ENCODE data around the gene TSPAN9. TPM values are rescaled to one million over a fixed set of nuclear protein-coding genes. Genes with fewer than 3 reads are reported as not detected.
A peak's percentile ranks its signal among the peaks of the same experiment; 100 is the strongest.

TSPAN9 gene
- polyA plus RNA-seq, 3 donors, result 0.15 to 0.34 (median 0.25) TPM

DNA sequence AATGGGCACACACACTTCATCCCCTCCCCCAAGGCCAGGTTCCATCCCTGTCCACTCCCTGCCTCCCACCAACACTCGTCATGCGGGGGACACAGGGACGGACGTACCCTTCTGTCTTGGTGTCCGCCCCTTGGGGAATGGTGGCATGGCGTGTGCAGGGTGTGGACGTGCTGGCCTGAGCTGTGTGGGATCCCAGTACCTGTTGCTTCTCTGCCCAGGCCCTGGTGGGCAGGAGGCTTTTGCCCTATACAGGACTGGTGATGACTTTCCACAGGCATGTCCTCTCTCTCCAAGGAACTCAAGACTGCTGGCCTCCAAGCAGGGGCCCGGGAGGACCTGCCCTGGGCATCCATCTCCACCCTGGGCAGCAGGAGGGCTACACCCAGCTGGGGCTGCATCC is 218.0 kb downstream of the TSPAN9 start:
- H3K27me3 Mint-ChIP-seq (ENCODE audit: low read depth in 3 of 3), result peaks cover 9 to 21% (median 15%) of the 10 kb centered on the region in 3 donors
- H3K27ac Mint-ChIP-seq, result no peak overlapping the region
- H3K4me1 ChIP-seq (ENCODE audit: control insufficient read depth in 1 of 2, insufficient read depth in 2 of 2, low read length in 2 of 2), result peaks cover 4 to 5% of the 10 kb centered on the region in 2 donors
- no peak overlapping the region for H3K27ac ChIP-seq (ENCODE audit: low read depth in 1 of 2, low read length in 2 of 2)
- no peaks in the 10 kb centered on the region for H3K9me3 ChIP-seq (replicated peaks in 1 of 2; ENCODE audit: control insufficient read depth in 1 of 2, insufficient read depth in 1 of 2, low read length in 2 of 2)
- no peak overlapping the region for H3K4me3 ChIP-seq (replicated peaks in 1 of 3; ENCODE audit: low read depth in 2 of 3, low read length in 3 of 3)
- no peak overlapping the region for H3K4me2 ChIP-seq (replicated peaks; ENCODE audit: extremely low read depth, low read length, poor library complexity, severe bottlenecking)
- no peaks in the 10 kb centered on the region for H3K79me2 ChIP-seq (ENCODE audit: insufficient read depth, low read length)
- TF ChIP-seq, protein P1, sequence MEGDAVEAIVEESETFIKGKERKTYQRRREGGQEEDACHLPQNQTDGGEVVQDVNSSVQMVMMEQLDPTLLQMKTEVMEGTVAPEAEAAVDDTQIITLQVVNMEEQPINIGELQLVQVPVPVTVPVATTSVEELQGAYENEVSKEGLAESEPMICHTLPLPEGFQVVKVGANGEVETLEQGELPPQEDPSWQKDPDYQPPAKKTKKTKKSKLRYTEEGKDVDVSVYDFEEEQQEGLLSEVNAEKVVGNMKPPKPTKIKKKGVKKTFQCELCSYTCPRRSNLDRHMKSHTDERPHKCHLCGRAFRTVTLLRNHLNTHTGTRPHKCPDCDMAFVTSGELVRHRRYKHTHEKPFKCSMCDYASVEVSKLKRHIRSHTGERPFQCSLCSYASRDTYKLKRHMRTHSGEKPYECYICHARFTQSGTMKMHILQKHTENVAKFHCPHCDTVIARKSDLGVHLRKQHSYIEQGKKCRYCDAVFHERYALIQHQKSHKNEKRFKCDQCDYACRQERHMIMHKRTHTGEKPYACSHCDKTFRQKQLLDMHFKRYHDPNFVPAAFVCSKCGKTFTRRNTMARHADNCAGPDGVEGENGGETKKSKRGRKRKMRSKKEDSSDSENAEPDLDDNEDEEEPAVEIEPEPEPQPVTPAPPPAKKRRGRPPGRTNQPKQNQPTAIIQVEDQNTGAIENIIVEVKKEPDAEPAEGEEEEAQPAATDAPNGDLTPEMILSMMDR (IDR thresholded peaks at IDR 0.05), result no peak
- H3K4me1 Mint-ChIP-seq, result peaks cover 7% of the 10 kb centered on the region
- no peaks in the 10 kb centered on the region for H3K36me3 ChIP-seq (replicated peaks in 1 of 2; ENCODE audit: control insufficient read depth in 1 of 2, insufficient read depth in 2 of 2, low read length in 2 of 2)
- no peak overlapping the region for H3K9ac ChIP-seq (ENCODE audit: insufficient read depth, low read length, poor library complexity, severe bottlenecking)
- no peak overlapping the region for H2AFZ ChIP-seq (ENCODE audit: insufficient read depth, low read depth, low read length, poor library complexity, severe bottlenecking)
- no peaks in the 10 kb centered on the region for H3K27me3 ChIP-seq (ENCODE audit: control insufficient read depth in 2 of 2, insufficient read depth in 2 of 2, low read length in 2 of 2)
- no peaks in the 10 kb centered on the region for H4K20me1 ChIP-seq (ENCODE audit: insufficient read depth, low read length)
- no peaks in the 10 kb centered on the region for H3K36me3 Mint-ChIP-seq
- intact Hi-C loops (cut with micrococcal nuclease), result no loop called here
- H3K4me3 Mint-ChIP-seq, result no peak overlapping the region
- DNase-seq, result no peak
- 97% methylated on average over 6 of the region's 8 CpGs for WGBS (ENCODE audit: insufficient coverage)
- H3K9me3 Mint-ChIP-seq, result peaks cover 0 to 2% (median 0%) of the 10 kb centered on the region in 7 donors

DNA sequence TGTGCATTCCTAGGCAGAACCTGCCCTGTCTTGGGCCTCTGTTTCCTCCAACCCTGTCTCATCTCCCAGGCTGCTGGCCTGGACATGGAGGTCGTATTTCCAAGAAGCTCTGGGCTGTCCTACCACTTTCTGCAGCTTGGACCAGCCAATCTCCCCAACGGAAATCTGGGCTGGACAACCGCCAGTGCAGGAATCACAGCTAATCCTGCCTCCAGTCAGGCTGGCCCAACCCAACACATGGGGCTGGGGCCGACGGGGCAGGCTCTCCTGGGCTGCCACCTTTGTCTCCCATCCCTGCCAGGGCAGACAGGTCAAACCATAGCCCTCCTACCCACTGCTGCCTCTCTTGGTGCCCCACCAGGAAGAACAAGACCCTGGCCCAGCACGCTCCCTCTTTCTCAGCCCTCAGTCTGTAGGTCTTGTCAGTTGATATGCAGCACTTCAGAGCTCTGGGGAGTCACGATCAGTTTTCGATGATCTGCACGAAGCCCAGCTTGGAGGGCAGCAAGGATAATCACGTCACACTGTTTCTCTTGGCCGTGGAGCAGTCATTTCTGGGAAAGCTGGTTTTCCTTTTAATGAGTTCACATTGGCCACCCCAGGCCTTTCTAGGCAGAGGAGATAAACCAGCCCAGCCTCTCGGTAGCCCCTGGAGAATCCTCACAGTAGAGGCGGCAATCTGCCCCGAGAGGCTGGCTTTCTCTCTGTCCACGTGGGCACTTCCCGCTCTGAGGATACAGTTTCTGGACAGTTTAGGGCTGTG is 218.6 kb downstream of the TSPAN9 start:
- Histone ChIP-seq H3K27ac (ENCODE audit: low read depth in 1 of 2, low read length in 2 of 2) (no peak overlapping the region), H3K36me3 (replicated peaks in 1 of 2; ENCODE audit: control insufficient read depth in 1 of 2, insufficient read depth in 2 of 2, low read length in 2 of 2) (no peaks in the 10 kb centered on the region), H3K4me2 (replicated peaks; ENCODE audit: extremely low read depth, low read length, poor library complexity, severe bottlenecking) (no peak overlapping the region), H3K79me2 (ENCODE audit: insufficient read depth, low read length) (no peaks in the 10 kb centered on the region), H3K9me3 (replicated peaks in 1 of 2; ENCODE audit: control insufficient read depth in 1 of 2, insufficient read depth in 1 of 2, low read length in 2 of 2) (no peaks in the 10 kb centered on the region), H2AFZ (ENCODE audit: insufficient read depth, low read depth, low read length, poor library complexity, severe bottlenecking) (no peak overlapping the region), H4K20me1 (ENCODE audit: insufficient read depth, low read length) (no peaks in the 10 kb centered on the region), H3K4me3 (replicated peaks in 1 of 3; ENCODE audit: low read depth in 2 of 3, low read length in 3 of 3) (no peak overlapping the region), H3K4me1 (ENCODE audit: control insufficient read depth in 1 of 2, insufficient read depth in 2 of 2, low read length in 2 of 2) (peaks cover 7 to 10% of the 10 kb centered on the region in 2 donors), H3K9ac (ENCODE audit: insufficient read depth, low read length, poor library complexity, severe bottlenecking) (no peak overlapping the region), H3K27me3 (ENCODE audit: control insufficient read depth in 2 of 2, insufficient read depth in 2 of 2, low read length in 2 of 2) (no peaks in the 10 kb centered on the region)
- peaks cover 11% of the 10 kb centered on the region for H3K4me1 Mint-ChIP-seq
- TF ChIP-seq, protein P1 (IDR thresholded peaks at IDR 0.05), result no peak
- peak overlapping the region in 1 of 7 donors; percentile 31 for H3K27ac Mint-ChIP-seq
- H3K36me3 Mint-ChIP-seq, result no peaks in the 10 kb centered on the region
- intact Hi-C loops (cut with micrococcal nuclease), result no loop called here
- H3K4me3 Mint-ChIP-seq, result no peak overlapping the region
- no peak for DNase-seq
- H3K9me3 Mint-ChIP-seq, result peaks cover 0 to 2% (median 0%) of the 10 kb centered on the region in 7 donors
- WGBS (ENCODE audit: insufficient coverage), result 91% methylated on average over 16 of the region's 16 CpGs
- H3K27me3 Mint-ChIP-seq (ENCODE audit: low read depth in 3 of 3), result peaks cover 7 to 20% (median 14%) of the 10 kb centered on the region in 3 donors
